Measurements from ENCODE around the gene SH2B3. TPM values are rescaled to one million over a fixed set of nuclear protein-coding genes. Genes with fewer than 3 reads are reported as not detected.

The SH2B3 gene
- total and polyA plus RNA-seq, 2 of the 13 experiments (the other 11 are each of a cell fraction or from before 2014, with no cell fraction given), result 6.8 to 6.9 TPM

DNA sequence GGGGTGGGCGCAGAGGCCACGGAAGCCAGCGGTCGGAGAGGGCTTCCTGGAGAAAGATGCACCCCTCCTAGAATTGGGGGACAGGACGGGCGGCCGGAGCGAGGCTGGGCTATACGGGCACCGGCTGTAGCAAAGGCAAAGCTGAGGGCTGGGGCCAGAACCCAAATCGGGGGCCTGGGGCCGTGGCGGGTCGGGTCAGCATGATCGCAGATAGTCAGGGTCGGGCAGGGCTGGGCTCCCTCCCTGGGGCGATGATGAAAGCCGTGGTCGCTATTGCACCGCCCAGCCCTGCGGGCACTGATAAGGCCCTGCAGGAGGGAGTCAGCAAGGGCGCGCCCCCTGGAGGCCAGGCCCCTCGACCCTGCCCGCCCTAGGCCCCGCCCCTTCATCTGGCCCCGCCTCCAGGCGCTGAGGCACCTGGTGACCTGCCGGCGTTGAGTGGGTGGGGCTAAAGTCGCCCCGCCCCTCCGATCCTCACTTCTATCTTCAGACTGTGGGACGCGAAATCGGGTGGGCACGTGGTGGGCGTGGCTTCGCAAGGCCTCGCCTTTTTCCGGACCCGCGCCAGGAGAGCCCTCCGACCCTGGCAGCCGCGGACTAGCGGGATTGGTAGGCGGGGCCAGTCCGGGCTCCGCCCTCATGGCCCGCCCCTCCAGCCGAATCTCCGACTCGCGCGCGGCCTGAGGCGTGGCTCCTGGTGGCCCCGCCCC, 419 bp upstream of the SH2B3 start (continued):
- TF ChIP-seq, protein P1, sequence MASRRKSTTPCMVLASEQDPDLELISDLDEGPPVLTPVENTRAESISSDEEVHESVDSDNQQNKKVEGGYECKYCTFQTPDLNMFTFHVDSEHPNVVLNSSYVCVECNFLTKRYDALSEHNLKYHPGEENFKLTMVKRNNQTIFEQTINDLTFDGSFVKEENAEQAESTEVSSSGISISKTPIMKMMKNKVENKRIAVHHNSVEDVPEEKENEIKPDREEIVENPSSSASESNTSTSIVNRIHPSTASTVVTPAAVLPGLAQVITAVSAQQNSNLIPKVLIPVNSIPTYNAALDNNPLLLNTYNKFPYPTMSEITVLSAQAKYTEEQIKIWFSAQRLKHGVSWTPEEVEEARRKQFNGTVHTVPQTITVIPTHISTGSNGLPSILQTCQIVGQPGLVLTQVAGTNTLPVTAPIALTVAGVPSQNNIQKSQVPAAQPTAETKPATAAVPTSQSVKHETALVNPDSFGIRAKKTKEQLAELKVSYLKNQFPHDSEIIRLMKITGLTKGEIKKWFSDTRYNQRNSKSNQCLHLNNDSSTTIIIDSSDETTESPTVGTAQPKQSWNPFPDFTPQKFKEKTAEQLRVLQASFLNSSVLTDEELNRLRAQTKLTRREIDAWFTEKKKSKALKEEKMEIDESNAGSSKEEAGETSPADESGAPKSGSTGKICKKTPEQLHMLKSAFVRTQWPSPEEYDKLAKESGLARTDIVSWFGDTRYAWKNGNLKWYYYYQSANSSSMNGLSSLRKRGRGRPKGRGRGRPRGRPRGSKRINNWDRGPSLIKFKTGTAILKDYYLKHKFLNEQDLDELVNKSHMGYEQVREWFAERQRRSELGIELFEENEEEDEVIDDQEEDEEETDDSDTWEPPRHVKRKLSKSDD (CRISPR knock-in tag; IDR thresholded peaks at IDR 0.05; ENCODE audit: low read depth), result no peak
- no peak for TF ChIP-seq SOX6 (IDR thresholded peaks at IDR 0.05)
- TF ChIP-seq SOX6 (CRISPR knock-in tag; IDR thresholded peaks at IDR 0.05), result peak; percentile 64
- peak; percentile 90 for TF ChIP-seq BHLHE40 (IDR thresholded peaks at IDR 0.05; ENCODE audit: low read length)
- 0 out of 2 replicates have a peak, but pooled peaks have one; percentile 25 for TF ChIP-seq GFI1 (CRISPR knock-in tag; IDR thresholded peaks at IDR 0.05; ENCODE audit: borderline replicate concordance)
- TF ChIP-seq TP53 (CRISPR knock-in tag; conservative IDR thresholded peaks at IDR 0.05), result 0 out of 2 replicates have a peak, but pooled peaks have one; percentile 60
- TF ChIP-seq, protein P2, sequence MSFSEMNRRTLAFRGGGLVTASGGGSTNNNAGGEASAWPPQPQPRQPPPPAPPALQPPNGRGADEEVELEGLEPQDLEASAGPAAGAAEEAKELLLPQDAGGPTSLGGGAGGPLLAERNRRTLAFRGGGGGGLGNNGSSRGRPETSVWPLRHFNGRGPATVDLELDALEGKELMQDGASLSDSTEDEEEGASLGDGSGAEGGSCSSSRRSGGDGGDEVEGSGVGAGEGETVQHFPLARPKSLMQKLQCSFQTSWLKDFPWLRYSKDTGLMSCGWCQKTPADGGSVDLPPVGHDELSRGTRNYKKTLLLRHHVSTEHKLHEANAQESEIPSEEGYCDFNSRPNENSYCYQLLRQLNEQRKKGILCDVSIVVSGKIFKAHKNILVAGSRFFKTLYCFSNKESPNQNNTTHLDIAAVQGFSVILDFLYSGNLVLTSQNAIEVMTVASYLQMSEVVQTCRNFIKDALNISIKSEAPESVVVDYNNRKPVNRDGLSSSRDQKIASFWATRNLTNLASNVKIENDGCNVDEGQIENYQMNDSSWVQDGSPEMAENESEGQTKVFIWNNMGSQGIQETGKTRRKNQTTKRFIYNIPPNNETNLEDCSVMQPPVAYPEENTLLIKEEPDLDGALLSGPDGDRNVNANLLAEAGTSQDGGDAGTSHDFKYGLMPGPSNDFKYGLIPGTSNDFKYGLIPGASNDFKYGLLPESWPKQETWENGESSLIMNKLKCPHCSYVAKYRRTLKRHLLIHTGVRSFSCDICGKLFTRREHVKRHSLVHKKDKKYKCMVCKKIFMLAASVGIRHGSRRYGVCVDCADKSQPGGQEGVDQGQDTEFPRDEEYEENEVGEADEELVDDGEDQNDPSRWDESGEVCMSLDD (CRISPR knock-in tag; IDR thresholded peaks at IDR 0.05; ENCODE audit: borderline replicate concordance), result peak; percentile 71; the same call in 1 of the 2 replicates
- TF ChIP-seq, protein P3, sequence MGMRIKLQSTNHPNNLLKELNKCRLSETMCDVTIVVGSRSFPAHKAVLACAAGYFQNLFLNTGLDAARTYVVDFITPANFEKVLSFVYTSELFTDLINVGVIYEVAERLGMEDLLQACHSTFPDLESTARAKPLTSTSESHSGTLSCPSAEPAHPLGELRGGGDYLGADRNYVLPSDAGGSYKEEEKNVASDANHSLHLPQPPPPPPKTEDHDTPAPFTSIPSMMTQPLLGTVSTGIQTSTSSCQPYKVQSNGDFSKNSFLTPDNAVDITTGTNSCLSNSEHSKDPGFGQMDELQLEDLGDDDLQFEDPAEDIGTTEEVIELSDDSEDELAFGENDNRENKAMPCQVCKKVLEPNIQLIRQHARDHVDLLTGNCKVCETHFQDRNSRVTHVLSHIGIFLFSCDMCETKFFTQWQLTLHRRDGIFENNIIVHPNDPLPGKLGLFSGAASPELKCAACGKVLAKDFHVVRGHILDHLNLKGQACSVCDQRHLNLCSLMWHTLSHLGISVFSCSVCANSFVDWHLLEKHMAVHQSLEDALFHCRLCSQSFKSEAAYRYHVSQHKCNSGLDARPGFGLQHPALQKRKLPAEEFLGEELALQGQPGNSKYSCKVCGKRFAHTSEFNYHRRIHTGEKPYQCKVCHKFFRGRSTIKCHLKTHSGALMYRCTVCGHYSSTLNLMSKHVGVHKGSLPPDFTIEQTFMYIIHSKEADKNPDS (CRISPR knock-in tag; IDR thresholded peaks at IDR 0.05), result no peak
- TF ChIP-seq POGZ (CRISPR knock-in tag; IDR thresholded peaks at IDR 0.05), result 0 out of 2 replicates have a peak, but pooled peaks have one; percentile 51
- TF ChIP-seq, protein P4, sequence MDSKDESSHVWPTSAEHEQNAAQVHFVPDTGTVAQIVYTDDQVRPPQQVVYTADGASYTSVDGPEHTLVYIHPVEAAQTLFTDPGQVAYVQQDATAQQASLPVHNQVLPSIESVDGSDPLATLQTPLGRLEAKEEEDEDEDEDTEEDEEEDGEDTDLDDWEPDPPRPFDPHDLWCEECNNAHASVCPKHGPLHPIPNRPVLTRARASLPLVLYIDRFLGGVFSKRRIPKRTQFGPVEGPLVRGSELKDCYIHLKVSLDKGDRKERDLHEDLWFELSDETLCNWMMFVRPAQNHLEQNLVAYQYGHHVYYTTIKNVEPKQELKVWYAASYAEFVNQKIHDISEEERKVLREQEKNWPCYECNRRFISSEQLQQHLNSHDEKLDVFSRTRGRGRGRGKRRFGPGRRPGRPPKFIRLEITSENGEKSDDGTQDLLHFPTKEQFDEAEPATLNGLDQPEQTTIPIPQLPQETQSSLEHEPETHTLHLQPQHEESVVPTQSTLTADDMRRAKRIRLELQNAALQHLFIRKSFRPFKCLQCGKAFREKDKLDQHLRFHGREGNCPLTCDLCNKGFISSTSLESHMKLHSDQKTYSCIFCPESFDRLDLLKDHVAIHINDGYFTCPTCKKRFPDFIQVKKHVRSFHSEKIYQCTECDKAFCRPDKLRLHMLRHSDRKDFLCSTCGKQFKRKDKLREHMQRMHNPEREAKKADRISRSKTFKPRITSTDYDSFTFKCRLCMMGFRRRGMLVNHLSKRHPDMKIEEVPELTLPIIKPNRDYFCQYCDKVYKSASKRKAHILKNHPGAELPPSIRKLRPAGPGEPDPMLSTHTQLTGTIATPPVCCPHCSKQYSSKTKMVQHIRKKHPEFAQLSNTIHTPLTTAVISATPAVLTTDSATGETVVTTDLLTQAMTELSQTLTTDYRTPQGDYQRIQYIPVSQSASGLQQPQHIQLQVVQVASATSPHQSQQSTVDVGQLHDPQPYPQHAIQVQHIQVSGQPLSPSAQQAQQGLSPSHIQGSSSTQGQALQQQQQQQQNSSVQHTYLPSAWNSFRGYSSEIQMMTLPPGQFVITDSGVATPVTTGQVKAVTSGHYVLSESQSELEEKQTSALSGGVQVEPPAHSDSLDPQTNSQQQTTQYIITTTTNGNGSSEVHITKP (CRISPR knock-in tag; IDR thresholded peaks at IDR 0.05; ENCODE audit: low read depth), result no peak
- TF ChIP-seq ZBTB38 (CRISPR knock-in tag; IDR thresholded peaks at IDR 0.05), result 0 out of 2 replicates have a peak, but pooled peaks have one; percentile 22
- peak; percentile 46; the same call in 1 of the 2 replicates for TF ChIP-seq RARA (CRISPR knock-in tag; IDR thresholded peaks at IDR 0.05)
- no peak for TF ChIP-seq NFRKB (IDR thresholded peaks at IDR 0.05)
- no peak for TF ChIP-seq ZNF138 (CRISPR knock-in tag; IDR thresholded peaks at IDR 0.05; ENCODE audit: low read depth)
- TF ChIP-seq, protein P5, sequence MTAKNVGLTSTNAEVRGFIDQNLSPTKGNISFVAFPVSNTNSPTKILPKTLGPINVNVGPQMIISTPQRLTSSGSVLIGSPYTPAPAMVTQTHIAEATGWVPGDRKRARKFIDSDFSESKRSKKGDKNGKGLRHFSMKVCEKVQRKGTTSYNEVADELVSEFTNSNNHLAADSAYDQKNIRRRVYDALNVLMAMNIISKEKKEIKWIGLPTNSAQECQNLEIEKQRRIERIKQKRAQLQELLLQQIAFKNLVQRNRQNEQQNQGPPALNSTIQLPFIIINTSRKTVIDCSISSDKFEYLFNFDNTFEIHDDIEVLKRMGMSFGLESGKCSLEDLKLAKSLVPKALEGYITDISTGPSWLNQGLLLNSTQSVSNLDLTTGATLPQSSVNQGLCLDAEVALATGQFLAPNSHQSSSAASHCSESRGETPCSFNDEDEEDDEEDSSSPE (CRISPR knock-in tag; IDR thresholded peaks at IDR 0.05), result 0 out of 2 replicates have a peak, but pooled peaks have one; percentile 10
- peak; percentile 31 for TF ChIP-seq TEAD3 (CRISPR knock-in tag; optimal IDR thresholded peaks at IDR 0.05; ENCODE audit: borderline replicate concordance)
- no peak for TF ChIP-seq ZNF30 (CRISPR knock-in tag; IDR thresholded peaks at IDR 0.05)

All from HepG2 (cell line).